ENCODE data around the gene GPATCH4.

GPATCH4 gene

DNA sequence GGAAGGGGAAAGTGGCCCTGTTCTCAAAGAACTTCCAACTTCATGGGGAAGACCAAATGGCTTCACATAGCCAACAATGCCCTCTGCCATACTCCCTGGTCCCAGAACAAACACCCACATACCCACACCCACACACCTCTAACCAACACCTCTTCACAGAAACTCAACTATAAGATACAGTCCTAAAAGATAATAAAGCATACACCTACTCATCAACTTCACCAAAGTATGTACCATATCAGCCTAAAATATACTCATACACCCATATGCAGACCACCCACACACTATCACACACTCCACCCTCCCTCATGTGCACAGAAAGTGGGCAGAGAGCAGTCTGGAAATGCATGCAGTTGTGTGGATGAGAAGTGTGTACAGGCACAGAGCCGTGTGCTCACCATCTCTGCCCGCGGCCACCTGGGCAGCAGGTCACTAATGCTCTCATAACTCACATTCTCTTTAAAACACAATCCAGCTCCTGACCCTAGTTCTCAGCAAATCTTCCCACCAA is 56.6 kb downstream of the GPATCH4 start:
- no peak for DNase-seq
